GM21576 (cell line): Measurements from ENCODE around the gene IRAK1.

Experiments
- ATAC-seq: cut with Tn5 transposase; IDR thresholded peaks from one replicate; pipeline ENCODE4 v1.9.1; 2021; ENCODE audit warnings: mild to moderate bottlenecking, moderate library complexity; ENCODE audit not compliant: unreplicated experiment

IRAK1 gene

DNA sequence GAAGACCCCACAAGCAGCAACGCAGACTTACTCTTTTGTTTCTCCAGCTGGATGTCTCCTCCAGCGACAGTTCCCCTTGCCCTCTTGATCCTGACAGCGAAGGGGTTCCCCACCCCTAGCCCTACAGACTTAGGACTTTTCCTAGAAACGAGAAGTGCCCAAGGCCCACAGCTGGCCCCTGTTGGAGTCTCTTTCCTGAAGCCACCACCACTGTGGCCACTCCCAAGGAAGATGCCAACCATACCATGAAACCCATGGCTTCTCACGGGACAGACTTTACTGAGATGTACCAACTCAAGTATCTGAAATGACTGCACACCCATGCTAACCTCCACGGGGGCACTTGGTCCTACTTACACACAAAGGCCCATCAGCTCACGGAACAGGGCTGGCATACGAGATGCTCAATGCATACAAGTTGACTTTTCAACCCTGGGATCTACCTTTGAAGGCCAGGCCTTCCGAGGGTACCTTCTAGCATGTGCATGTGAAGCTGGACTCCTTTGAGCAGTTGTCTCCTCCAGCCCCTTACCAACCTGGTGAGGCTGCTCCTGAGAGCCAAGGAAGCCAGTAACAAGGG, 924 bp upstream of the IRAK1 start:
- ATAC-seq: no peak

DNA sequence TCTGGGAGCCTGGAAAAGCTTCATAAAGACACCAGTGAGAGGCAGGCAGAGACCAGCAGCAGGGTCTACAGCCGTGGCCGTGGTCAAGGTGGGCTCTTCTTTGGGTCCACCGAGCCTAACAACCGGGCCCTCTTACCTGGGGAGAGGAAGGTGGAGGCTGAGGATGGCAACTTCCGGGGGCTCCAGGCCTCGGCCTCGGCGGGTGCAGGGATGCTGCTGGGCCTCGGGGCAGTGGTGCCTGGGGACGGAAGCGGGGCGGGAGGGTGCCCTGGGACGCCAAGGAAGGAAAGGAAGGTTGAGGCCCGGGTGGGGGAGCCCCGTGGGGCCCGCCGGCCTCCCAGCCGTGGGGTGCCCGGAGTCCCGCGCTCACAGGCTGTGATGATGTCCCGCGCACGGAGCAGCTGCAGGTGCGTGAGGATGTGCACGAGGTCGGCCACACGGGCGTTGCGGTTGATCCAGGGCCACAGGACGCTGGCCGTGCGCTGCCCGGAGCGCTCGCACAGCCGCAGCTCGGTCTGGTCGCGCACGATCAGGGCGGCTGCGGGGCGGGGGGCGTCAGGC, 561 bp downstream of the IRAK1 start:
- no peak for ATAC-seq

DNA sequence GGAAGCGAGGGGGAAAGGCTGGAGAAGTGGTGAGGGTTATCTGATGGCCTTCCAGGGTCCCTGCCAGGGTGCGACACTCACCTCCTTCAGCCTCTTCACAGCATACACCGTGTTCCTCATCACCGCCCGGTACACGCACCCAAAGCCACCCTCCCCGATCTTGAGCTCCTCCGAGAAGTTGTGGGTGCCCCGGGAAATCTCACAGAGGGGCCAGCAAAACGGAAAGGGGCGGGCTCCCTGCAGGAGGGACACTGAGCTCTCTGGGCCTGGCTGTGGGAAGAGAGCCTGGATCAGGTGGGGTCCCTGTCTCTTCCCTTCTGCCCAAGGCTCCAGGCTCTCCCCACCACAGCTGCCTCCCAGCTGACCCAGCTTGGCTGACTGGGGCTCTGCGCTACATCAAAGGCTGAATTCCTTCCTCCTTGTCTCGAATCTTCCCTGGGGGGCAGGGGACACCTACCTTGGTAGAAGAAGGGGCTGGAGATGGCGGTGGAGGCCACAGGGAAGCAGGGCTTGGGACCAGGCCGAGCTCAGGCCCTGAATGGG, 1.1 kb downstream of the IRAK1 start:
- ATAC-seq: no peak

DNA sequence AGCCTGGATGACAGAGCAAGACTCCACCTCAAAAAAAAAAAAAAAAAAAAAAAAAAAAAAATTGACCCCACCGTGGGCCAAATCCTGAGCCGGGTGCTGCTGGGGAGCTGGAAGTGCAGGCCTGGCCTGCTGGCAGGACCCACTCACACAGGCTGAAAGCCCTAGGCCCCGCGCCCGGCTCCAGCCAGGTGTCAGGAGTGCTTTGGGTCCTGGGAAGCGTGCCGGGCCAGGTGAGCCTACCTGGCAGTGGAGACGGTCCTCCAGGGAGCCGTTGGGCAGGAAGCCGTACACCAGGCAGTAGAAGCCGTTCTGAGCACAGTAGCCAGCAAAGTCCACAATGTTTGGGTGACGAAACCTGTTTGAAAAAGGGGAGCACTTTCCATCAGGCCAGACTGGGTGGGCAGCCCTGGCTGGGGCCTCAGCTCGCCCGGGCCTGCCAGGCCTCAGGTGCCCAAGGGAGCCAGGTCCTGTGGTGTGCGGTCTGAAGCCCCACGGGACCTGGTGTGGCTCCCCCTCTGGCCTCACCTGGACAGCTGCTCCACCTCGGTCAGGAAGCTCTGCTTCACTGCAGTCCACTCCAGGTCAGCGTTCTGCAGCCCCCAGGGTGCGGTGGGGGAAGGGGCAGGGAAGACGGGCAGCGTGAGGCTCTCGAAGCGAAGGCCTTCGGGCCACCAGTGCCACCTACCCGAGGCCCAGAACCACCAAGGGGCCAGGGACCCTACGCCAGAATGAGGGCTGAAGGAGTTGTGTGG, 1.8 kb downstream of the IRAK1 start:
- no peak for ATAC-seq

DNA sequence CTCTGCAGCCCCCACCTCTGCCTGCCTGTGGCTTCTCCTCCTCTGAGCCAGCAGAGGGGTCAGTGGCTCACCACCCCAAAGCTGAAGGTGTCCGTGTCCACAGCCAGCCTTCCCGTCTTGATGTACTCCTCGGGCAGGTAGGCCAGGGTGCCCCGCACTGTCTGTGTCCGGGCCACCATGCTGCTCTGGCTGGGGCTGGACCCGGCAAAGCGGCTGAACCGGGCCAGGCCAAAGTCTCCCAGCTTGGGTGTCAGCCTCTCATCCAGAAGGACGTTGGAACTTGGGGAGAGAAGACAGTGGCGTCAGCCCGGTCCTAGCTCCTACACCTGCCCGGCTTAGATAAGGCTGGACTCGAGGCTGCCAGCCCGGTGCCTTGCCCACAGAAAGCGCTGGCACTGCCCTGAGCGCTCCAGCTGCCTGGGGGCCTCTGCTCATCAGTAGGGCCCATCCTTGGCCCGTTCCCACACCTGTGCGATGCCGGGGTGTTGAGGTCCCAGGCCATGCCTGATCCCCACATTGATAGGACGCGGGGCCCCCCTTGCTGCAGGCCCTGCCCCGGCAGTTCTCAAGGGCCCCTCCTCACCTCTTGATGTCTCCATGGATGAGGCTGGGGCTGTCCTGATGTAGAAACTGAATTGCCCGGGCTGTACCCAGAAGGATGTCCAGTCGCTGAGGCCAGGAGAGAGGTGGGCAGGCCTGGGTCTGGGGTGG, 3.2 kb downstream of the IRAK1 start:
- no peak for ATAC-seq

DNA sequence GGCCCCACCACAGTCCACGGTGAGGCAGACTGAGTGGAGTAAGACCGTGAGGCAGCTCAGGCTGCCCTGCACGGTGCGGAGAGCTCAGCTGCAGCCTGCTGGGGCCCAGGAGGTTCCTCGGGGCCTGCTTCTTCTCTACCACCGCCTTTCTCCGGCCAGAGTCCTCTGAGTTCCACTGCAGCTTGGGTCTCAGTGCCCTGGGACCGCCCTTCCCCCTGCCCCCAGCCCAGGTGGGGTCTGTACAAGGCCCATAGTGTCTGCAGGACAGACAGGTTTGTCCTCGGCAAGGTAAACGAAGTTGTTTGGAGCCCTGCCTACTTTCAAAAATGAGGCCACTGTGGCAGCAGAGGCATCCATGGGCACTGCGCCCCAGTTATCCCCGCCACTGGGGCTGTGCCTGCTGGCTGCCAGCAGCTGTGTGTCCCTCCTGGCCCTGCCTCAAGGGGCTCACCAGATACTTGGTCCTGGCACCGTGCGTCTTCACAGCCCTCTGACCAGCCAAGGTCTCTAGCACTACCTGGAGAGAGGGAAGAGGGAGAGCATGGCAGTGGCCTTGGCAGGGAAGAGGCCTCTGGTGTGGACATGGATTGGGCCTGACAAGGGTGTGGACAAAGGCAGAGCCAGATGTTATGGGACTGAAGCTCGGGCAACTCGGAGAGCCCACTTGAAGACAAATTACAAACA, 4.0 kb downstream of the IRAK1 start:
- no peak for ATAC-seq

DNA sequence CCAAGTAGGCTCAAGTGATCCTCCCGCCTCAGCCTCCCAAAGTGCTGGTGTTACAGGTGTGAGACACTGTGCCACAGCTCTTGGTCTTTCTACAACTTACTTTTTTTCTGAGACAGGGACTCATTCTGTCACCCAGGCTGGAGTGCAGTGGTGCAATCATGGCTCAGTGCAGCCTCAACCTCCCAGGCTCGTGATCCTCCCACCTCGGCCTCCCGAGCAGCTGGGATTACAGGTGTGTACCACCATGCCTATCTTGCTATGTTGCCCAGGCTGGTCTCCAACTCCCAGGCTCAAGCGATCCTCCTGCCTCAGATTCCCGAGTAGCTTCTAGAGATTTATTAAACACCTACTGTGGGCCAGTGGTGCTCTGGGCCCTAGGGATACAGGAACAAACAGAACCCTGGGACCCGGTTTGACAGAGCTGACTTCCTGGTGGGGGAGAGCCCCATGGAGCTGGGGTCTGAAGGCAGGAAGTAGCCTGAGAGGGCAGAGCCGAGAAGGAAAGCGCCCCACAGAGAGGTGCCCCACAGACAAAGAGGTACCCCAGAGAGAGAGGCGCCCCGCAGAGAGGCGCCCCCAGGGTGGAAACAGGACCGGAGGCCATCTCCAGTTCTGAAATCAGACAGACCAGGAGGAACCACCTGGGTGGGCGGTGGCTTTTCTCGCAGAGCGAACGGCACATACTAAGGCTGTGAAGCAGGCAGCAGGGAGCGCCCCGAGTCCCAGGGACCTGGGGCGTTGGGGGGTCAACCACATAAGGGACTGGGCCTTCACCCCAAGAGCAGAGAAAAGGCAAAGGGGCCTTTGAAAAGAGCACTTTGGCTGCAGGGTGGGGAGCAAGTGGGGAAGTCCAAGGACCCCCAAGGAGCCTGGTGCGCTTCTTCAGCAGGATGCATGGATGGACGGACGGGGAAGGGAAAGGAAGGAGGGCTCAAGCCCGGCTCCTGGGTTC, 5.0 kb downstream of the IRAK1 start:
- ATAC-seq: no peak

DNA sequence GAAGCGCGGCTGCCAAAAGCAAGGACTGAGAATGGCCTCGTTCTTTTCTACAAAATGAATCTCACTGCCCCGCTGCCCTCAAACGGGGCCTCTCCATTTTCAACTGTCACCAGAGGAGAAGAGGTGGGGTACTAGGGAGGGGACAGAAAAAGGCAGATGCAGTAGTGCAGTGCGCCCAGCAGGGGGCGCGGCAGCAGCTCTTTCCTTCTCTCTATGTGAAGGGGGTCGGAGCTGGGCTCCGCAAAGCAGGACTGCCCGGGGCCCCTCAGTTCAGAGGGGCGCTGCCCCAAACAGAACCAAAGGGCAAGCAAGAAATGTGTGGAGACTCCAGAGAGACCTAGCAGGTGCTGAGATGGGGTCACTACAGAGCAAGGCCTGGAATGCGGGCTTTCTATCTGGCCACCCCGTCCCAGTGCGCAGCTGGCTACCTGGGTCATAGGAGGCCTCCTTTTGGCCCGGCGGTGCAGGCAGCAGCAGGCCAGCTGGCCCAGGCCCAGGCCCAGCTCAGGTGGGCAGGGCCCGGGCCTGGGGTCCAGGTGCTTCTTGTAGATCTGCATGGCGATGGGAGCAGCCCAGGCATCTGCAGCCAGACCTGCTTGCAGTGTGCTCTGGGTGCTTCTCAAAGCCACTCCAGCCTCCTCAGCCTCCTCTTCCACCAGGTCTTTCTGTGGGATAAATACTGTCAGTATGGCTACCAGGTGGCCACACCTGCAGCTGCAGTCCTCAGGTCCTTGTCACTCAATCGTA, 5.9 kb downstream of the IRAK1 start:
- no peak for ATAC-seq

DNA sequence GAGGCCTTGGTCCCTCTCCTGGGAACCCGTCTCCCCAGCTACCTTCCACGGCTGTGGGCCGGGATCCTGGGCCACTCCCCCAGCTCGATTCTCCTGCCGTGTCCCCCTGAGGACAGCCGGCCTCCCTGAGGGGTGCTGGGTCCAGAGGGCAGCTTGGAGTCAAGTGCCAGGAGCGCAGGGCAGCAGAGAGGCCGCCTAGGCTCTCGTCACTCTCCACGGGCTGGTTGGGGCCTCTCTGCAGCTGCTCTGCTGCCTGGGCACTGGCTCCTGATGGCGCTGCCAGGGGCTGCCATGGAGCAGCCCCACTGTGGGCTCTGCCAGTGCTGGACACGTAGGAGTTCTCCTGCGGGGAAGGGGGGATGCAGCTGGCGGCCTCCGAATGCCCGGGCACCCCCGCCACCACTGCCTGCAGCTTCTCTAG, 6.7 kb downstream of the IRAK1 start:
- ATAC-seq: no peak

DNA sequence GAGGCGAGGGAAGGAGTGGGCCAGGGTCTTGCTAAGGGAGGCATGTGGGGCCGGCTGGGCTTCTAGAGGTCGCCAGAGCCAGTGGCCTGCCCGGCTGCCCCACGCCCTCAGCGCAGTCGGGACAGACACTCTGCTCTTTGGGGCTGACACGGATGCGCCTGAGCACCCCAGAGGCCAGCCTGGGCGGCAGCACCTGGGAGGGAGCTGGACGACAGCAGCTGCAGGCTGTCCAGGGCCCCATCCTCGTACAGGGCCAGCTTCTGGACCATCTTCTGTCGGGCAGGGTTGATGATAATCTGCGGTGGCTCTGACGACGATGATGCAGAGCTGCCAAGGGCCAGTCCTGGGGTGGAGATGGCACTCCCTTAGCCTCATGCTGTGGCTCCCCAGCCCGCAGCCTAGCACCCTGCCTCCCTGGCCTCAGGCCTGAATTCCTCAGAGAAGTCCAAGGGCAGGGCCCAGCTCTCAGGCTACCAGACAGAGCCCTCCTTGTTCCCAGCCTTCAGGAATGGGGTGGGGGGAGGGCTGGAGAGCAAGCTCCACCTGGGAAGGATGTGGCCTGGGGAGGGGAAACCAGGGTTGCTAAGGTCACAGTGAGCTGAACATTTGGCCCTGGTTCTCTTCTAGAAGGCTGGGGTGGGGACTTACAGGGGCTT, 7.2 kb downstream of the IRAK1 start:
- ATAC-seq: no peak

DNA sequence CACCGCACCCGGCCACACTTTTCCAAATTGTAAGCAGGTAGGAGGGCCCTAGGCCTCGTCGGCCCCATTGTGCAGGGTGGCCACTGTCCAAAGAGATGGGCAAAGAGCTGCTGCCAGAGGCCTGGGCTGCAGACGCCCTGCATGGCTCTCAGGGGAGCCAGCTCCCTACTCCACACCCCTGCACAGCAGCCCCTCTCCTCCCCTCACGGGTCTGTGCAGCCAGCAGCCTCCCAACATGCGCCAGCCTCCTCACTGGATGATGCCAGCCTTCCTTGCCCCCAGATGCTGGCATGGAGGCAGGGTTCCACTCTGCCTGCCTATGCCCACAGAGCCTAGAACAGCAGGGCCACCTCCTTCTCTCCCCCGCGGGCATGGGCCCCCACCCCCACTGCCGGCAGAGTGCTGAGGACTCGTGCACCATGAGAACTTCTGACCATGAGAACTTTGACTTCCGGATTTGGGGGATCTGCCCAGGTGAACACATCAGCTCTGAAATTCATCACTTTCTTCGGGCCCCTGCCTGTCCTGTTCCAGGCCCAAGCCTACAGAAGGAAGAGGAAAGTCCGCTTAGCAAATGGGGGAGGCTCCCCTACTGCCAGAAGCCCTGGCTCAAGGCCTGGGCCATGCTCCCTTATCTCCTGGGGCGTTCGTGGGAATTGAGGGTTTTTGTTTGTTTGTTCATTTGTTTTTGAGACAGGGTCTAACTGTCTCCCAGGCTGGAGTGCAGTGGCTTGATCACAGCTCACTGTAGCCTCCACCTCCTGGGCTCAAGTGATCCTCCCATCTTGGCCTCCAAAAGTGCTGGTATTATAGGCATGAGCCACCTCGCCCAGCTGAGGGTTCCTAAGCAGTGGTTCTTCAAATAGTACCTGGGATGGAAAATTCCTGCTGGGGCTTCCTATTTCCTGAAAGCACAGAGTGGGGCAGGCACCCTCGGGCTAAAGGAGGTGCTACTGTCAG, 8.0 kb downstream of the IRAK1 start:
- no peak for ATAC-seq

DNA sequence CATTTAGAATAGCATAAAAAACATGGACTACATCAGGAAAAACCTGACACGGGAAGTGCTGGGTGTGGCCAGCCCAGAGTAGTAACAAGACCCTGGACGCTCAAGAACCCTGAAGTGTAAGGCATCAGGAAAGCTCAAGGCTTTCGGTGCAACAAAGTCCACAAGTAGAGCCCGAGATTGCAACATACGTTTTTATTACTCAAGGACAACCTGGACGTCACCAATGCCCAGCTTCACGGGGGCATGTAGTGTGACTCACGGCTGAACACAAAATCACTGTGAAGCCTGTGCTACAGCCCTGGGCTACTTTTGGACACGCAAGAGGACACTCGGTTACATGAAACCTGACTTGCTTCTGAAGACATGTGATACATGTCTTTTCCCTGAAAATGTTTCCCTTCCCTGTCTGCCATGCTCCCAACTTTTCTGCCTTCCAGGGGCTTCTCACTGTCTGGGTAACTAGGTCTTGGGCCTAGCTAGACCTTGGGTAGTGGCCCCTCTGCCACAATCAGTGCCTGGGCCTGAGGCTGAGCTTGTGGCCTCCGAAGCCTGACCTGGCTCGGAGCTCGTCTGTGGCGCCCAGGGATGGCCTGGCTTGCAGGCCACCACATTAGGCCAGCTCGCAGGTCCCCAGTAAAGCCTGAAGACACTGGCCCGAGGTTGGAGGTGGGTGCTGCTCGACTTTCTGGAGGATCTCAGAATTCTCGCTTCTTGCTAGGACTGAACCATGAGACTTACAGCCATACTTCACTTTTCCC, 9.2 kb downstream of the IRAK1 start:
- no peak for ATAC-seq

DNA sequence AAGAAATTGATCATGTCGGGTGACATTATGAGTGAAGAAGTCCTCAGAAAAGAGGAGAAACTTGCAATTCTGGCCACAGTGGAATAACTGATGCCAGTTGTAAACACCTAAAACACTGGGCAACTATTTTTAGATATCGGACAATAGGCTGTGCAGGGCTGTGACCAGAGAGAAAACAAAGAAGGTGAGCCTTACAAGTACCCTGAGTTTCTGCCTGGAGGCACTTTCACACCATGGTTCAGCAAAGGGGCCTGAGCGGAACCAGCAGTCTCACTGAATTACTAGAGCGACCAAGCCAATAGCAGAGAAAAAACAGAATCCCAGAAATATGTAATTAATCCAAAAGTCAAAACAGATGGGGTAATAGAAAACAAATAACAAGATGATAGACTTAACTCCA, 11.2 kb downstream of the IRAK1 start:
- no peak for ATAC-seq

DNA sequence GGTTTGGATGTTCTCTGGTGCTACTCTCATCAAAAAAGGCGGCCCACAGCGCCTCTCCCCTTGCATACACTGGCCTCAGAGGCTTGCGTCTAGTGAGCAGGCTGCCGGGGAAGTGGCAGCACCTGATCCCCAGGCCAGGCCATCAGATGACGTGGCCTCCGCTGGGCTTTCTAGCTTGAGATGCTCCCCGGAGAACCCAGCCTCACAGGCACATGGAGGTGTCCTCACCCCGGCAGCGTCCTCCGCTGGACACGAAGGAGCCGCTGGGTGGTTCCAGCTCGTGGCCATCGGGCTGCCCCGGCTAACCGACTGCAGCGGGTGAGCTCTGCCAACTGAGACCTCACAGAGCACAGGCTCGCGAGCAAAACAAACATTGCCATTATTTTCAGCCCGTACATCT, 12.8 kb downstream of the IRAK1 start:
- ATAC-seq: no peak

DNA sequence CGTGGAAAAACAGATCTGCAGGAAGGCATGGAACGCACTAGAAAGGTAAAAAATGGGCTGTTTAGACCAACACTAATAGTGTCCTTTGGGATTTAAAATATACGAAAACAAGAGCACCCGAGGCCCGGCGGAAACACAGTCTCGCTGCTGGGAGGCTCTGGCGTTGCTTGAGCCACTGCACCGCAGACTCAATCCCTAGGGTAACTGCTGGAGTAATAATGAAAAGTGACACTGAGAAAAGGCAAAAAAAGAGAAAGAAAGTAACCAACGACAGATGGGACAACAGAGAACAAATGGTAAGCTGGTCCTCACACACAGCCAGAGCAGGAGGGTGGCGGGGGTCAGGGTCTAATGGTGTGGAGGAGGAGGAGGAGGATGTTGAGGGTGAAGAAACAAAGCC, 15.4 kb downstream of the IRAK1 start:
- ATAC-seq: no peak

DNA sequence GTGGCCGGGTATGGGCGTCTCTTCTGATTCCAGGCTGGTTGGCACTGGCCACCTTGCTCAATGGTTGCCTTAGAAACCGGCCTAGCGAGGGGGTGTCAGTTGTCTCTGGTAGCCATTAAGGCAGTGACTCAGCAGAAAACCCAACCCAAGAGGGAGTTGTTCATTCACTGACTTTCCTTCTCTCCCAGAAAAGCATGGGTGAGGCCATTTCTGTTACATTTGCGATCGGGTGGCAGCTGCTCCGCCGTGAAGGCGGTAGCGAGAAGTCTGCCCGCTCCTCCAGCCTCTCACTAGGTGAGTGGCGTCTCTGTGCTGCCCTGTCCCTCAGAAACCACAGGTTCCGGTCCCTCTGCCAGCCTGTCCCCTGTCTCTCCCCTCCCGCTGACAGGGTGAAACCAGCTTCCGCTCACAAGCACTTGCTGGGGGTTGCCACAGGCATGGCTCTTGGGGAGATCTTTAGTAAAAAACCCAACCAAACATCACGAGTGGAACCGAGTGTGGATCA, 17.4 kb downstream of the IRAK1 start:
- peak; percentile 54 for ATAC-seq

DNA sequence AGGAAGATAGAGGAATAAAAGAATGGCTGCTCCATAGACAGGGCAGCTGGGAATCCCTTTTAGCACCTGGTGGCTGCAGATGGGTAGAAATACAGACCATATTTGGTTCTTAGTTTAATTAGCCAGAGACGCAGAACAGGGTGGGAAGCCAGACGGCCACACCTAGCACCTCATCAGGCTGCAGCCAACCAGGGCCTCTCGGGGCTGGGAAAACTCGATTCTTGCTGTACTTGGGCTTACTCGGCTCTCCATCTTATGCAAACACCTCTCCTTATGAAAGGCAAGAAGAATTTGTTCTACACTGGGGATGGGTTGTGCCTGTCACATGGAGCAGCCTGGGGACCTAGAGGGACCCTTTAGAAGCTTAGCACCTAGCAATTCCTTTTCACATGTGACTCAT, 19.7 kb downstream of the IRAK1 start:
- no peak for ATAC-seq
